Cardiac fibroblast (primary cell): ENCODE results near the gene PLEKHA6.
A peak's percentile ranks its signal among the peaks of the same experiment; 100 is the strongest.

Source experiments
- DNase-seq, 2 donors: peaks; one replicate each; pipeline versions ENCODE4 v3.0.0 to v3.0.0-alpha.2; 2010; ENCODE audit warnings: low read depth in 2 of 2
- H3K4me3 ChIP-seq, 2 donors: replicated peaks in 1 of 2; 1 replicate in 1 of 2; 2 replicates in 1 of 2; pipeline ENCODE4 v1.5.1; 2011; ENCODE audit warnings: low read depth in 2 of 2, low read length in 2 of 2, mild to moderate bottlenecking in 2 of 2, moderate library complexity in 1 of 2
- CTCF ChIP-seq: IDR thresholded peaks from one replicate; pipeline ENCODE4 v1.5.1; 2011; ENCODE audit warnings: low read depth, mild to moderate bottlenecking, low read length, inconsistent platforms

PLEKHA6 gene

GRCh38 chr1:204382714-204383083, 23.0 kb upstream of the PLEKHA6 start:
- H3K4me3 ChIP-seq = no peak overlapping the region
- DNase-seq = no peak

GRCh38 chr1:204380293-204380831, 20.6 kb upstream of the PLEKHA6 start:
- no peak overlapping the region for H3K4me3 ChIP-seq
- TF ChIP-seq CTCF = no peak
- no peak for DNase-seq

More at GRCh38 chr1:204382714-204383083, 23.0 kb upstream of the PLEKHA6 start:
- TF ChIP-seq CTCF = no peak

GRCh38 chr1:204377800-204378668, 18.3 kb upstream of the PLEKHA6 start:
- no peak for DNase-seq
- TF ChIP-seq CTCF = no peak
- H3K4me3 ChIP-seq = peak overlapping the region; percentile 18 to 28

- H3K4me3 ChIP-seq = peak overlapping the region in 1 of 2 donors; percentile 18
- no peak for DNase-seq
- TF ChIP-seq CTCF = no peak
These were observed 17.4 kb upstream of the PLEKHA6 start for GRCh38 chr1:204376919-204377799.

- no peak overlapping the region for H3K4me3 ChIP-seq
- DNase-seq = no peak
- TF ChIP-seq CTCF = no peak
These were observed 16.7 kb upstream of the PLEKHA6 start for GRCh38 chr1:204376465-204376864.

- no peak for TF ChIP-seq CTCF
- DNase-seq = no peak
- H3K4me3 ChIP-seq = no peak overlapping the region
These were observed 14.2 kb upstream of the PLEKHA6 start for GRCh38 chr1:204373911-204374310.
